HepG2 (cell line): ENCODE results near the gene KLHL21. TPM values are rescaled to one million over a fixed set of nuclear protein-coding genes. Genes with fewer than 3 reads are reported as not detected.
A peak's percentile ranks its signal among the peaks of the same experiment; 100 is the strongest.

ENCODE experiments used
- ATF5 ChIP-seq: sonication (generic); formaldehyde crosslinking; IDR thresholded peaks from 2 replicates; pipeline ENCODE4 v1.4.0; 2020; ENCODE audit warnings: mild to moderate bottlenecking, low read depth, missing genetic modification reagents
- CBX1 ChIP-seq: IDR thresholded peaks from one replicate; pipeline ENCODE4 v1.6.1; 2016; ENCODE audit warnings: antibody characterized with exemption, low read depth
- CREM ChIP-seq, 2 experiments: sonication (generic) in 1 of 2; formaldehyde crosslinking in 1 of 2; IDR thresholded peaks; 2 replicates each; pipeline versions ENCODE4 v1.4.0 to v1.6.1; 2016 to 2020; ENCODE audit warnings: antibody characterized with exemption in 1 of 2, mild to moderate bottlenecking in 1 of 2, missing genetic modification reagents in 1 of 2
- DRAP1 ChIP-seq: IDR thresholded peaks from 2 replicates; pipeline ENCODE4 v1.6.1; 2016; ENCODE audit warnings: missing genetic modification reagents, missing compliant biosample characterization
- EZH2 ChIP-seq: conservative IDR thresholded peaks from 2 replicates; pipeline ENCODE4 v1.6.1; 2012; ENCODE audit warnings: mild to moderate bottlenecking, low read depth, low read length, moderate library complexity
- SNAPC5 ChIP-seq: sonication (generic); formaldehyde crosslinking; IDR thresholded peaks from 2 replicates; pipeline ENCODE4 v1.8.1; 2023; ENCODE audit warnings: mild to moderate bottlenecking, missing genetic modification reagents, borderline replicate concordance
- TCF12 ChIP-seq, 2 experiments: fragments of 450-650 bp in 1 of 2; sonication (generic) in 1 of 2; formaldehyde crosslinking in 1 of 2; IDR thresholded peaks; 2 replicates each; pipeline versions ENCODE4 v1.6.1 to v1.8.0; 2017 to 2022; ENCODE audit warnings: antibody characterized with exemption in 1 of 2, mild to moderate bottlenecking in 1 of 2, missing genetic modification reagents in 1 of 2, moderate library complexity in 1 of 2
- ZBTB34 ChIP-seq: sonication (generic); formaldehyde crosslinking; IDR thresholded peaks from 2 replicates; pipeline ENCODE4 v1.8.0; 2022; ENCODE audit warnings: mild to moderate bottlenecking, missing genetic modification reagents
- ZBTB40 ChIP-seq, 2 experiments: fragments of 450-650 bp in 1 of 2; sonication (generic) in 1 of 2; formaldehyde crosslinking in 1 of 2; IDR thresholded peaks; 2 replicates each; pipeline versions ENCODE4 v1.6.1 to v1.8.0; 2016 to 2022; ENCODE audit warnings: antibody characterized with exemption in 1 of 2, mild to moderate bottlenecking in 1 of 2, missing genetic modification reagents in 1 of 2
- ZFY ChIP-seq: sonication (generic); formaldehyde crosslinking; IDR thresholded peaks from 2 replicates; pipeline ENCODE4 v1.4.0; 2020; ENCODE audit warnings: missing genetic modification reagents
- ZNF136 ChIP-seq: sonication (generic); formaldehyde crosslinking; IDR thresholded peaks from 2 replicates; pipeline ENCODE4 v1.8.1; 2022; ENCODE audit warnings: low read depth, mild to moderate bottlenecking, moderate library complexity, missing genetic modification reagents
- ZNF724P ChIP-seq: sonication (generic); formaldehyde crosslinking; IDR thresholded peaks from 2 replicates; pipeline ENCODE4 v1.8.0; 2022; ENCODE audit warnings: missing genetic modification reagents, borderline replicate concordance
- ZNF747 ChIP-seq: sonication (generic); formaldehyde crosslinking; IDR thresholded peaks from 2 replicates; pipeline ENCODE4 v1.8.1; 2023; ENCODE audit warnings: missing genetic modification reagents, mild to moderate bottlenecking, borderline replicate concordance
- ZSCAN29 ChIP-seq: sonication (generic); formaldehyde crosslinking; conservative IDR thresholded peaks from 2 replicates; pipeline ENCODE4 v1.4.0; 2020; ENCODE audit warnings: mild to moderate bottlenecking, missing genetic modification reagents
- polyA plus RNA-seq, 8 experiments: library from polyadenylated mRNA; depleted of rRNA in 3 of 8; stranded (reverse) in 7 of 8; unstranded in 1 of 8; fragments of >200 nt; fragmentation: Illumina TruSeq in 4 of 8; extraction: Trizol in 4 of 8; gene quantifications; 2 replicates each; pipeline versions ENCODE4 v1.2.1 to v1.2.3, GENCODE V29; 2011 to 2016; ENCODE audit warnings: low read depth in 4 of 8, missing spikeins in 1 of 8, mixed read lengths in 1 of 8; ENCODE audit not compliant: insufficient read depth in 1 of 8
- total RNA-seq, 5 experiments: library from RNA; depleted of rRNA; stranded (reverse); fragments of >200 nt; fragmentation: Illumina TruSeq; extraction: Trizol; gene quantifications; 2 replicates each; pipeline ENCODE4 v1.2.3, GENCODE V29; 2016; ENCODE audit warnings: low read depth in 1 of 5

Gene KLHL21
- total and polyA plus RNA-seq, 2 of the 13 experiments (the other 11 are each of a cell fraction or from before 2014, with no cell fraction given): 14.8 to 25.0 TPM

- TF ChIP-seq DRAP1 (CRISPR knock-in tag) (no peak), ZNF724P (no peak), ZSCAN29 (CRISPR knock-in tag) (peak; percentile 49; the same call in 1 of the 2 replicates), ZFY (CRISPR knock-in tag) (peak; percentile 99), ATF5 (CRISPR knock-in tag) (no peak), ZNF136 (0 out of 2 replicates have a peak, but pooled peaks have one; percentile 34), SNAPC5 (CRISPR knock-in tag) (no peak), ZBTB40 (IDR thresholded peaks at IDR 0.05) (no peak), ZBTB40 (CRISPR knock-in tag; IDR thresholded peaks at IDR 0.05) (no peak; the same call in 1 of the 2 replicates), ZNF747 (no peak), TCF12 (IDR thresholded peaks at IDR 0.05) (no peak), TCF12 (CRISPR knock-in tag; IDR thresholded peaks at IDR 0.05) (peak; percentile 58; the same call in 1 of the 2 replicates), CREM (IDR thresholded peaks at IDR 0.05) (peak; percentile 57; the same call in 1 of the 2 replicates), CREM (CRISPR knock-in tag; IDR thresholded peaks at IDR 0.05) (no peak), CBX1 (peak; percentile 43), ZBTB34 (CRISPR knock-in tag) (no peak), EZH2 (no peak)
Observed at GRCh38 chr1:6624710-6625583, 22.3 kb upstream of the KLHL21 start, which contains the start of gene THAP3 (continued).
